SU-DHL-6 (cell line): ENCODE measurements around the gene SRA1.

Experiments
- EZH2phosphoT487 ChIP-seq: fragments of 200-600 bp; sonication (generic), shearing (Covaris generic); conservative IDR thresholded peaks from 2 replicates; pipeline ENCODE4 v1.6.1; 2018; ENCODE audit warnings: mild to moderate bottlenecking, antibody characterized with exemption, low read length, moderate library complexity, mixed read lengths
- TF ChIP-seq, protein P1 (sequence below): fragments of 200-600 bp; sonication (generic); IDR thresholded peaks from one replicate; pipeline ENCODE4 v1.5.1; 2017; ENCODE audit warnings: antibody characterized with exemption, mild to moderate bottlenecking, low read length, moderate library complexity; ENCODE audit not compliant: insufficient read depth, poor library complexity, severe bottlenecking

DNA sequence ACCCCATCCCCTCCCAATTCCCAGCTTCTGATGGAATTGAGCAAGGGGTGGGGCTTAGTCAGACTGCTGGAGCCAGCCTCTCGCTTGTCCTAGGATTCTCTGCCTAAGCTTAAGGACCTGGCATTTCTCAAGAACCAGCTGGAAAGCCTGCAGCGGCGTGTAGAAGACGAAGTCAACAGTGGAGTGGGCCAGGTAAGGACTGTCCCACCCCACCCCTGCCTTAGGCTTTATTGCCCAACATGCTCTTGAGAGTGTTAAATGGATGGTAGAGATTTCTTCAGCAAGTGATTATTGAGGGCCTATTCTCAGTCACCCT lies 8.5 kb upstream of the SRA1 start:
- TF ChIP-seq, protein P1, sequence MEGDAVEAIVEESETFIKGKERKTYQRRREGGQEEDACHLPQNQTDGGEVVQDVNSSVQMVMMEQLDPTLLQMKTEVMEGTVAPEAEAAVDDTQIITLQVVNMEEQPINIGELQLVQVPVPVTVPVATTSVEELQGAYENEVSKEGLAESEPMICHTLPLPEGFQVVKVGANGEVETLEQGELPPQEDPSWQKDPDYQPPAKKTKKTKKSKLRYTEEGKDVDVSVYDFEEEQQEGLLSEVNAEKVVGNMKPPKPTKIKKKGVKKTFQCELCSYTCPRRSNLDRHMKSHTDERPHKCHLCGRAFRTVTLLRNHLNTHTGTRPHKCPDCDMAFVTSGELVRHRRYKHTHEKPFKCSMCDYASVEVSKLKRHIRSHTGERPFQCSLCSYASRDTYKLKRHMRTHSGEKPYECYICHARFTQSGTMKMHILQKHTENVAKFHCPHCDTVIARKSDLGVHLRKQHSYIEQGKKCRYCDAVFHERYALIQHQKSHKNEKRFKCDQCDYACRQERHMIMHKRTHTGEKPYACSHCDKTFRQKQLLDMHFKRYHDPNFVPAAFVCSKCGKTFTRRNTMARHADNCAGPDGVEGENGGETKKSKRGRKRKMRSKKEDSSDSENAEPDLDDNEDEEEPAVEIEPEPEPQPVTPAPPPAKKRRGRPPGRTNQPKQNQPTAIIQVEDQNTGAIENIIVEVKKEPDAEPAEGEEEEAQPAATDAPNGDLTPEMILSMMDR: no peak
- no peak for TF ChIP-seq EZH2phosphoT487
